Activated CD4-positive, CD25-positive, alpha-beta regulatory T cell treated with anti-CD3 and anti-CD28 coated beads, Interleukin-2, amount 50 U/mL, for 24 hours (primary cell): ENCODE measurements around the gene UPK1B.
"Not testable (repeated sequence)": the region's sequence is repeated elsewhere in the genome, so short reads cannot be mapped to it uniquely, and the experiment has no call there.

Experiments
- ATAC-seq, 2 donors: fragments of 150-1000 bp; cut with Tn5 transposase; one replicate each; pipeline ENCODE4 v1.10.0; 2021; ENCODE audit warnings: mild to moderate bottlenecking in 1 of 2, moderate library complexity in 1 of 2

The UPK1B gene

DNA sequence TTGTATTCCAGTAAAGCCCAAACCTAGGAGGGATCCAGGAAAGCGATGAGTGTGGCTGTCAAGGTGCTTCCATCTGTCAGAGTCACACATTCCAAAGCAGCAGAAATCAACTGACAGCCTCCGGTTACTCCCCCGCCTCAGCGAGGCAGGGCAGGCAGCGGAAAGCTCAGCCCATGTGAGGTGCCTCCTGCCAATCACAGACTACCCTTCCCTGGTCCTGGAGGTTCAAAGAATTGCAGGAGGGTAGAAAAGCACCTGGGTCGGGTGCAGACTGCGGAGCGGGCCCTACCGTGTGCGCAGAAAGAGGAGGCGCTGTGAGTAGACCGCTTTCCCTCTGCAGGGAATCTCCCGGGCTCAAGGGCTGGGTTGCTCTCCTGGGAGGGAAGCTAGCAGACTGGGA is at the start of gene UPK1B:
UPK1B (plus strand) TSS at position 274 of the 400 bp plus-strand sequence. CDS start 13,144 bp downstream, outside the sequence.
- no peak for ATAC-seq

- no peak for ATAC-seq
Observed at GRCh38 chr3:119125342-119125741, 48.1 kb upstream of the UPK1B start.

DNA sequence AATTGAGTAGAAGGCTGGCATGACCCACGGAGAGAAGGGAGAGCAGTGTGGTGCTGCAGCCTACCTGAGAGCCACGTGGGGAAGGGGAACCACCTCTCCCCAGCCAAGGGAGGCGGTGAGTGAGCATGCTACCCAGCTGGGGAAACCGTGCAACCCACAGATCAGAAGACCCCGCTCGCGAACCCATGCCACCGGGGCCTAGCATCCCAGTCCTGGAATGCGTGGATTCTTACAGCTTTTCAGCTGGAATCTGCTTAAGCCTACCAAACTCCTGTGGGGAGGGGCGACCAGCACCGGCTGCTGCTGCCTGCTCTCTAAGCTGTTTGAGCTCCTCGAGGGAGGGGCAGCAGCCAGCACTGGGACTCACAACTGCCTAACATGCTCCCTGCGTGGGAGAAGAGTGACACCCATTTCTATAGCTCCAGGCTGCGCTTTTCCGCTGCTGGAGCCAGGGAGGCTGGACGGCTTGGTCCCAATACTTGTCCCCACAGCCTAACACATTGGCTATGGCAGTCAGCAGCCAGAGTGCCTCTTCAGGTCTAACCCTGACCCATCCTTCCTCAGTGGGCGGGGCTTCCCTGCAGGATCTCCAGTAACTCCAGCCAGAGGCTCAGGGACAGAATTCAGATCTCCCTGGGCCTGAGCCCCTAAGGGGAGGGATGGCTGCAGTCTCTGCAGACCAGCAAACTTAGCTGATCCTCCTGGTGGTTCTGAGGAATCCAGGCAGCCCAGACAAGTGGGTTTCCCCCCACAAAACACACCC is 47.5 kb upstream of the UPK1B start:
- ATAC-seq: no peak

- not testable (repeated sequence) for ATAC-seq
Observed at GRCh38 chr3:119130291-119130690, 43.1 kb upstream of the UPK1B start.

DNA sequence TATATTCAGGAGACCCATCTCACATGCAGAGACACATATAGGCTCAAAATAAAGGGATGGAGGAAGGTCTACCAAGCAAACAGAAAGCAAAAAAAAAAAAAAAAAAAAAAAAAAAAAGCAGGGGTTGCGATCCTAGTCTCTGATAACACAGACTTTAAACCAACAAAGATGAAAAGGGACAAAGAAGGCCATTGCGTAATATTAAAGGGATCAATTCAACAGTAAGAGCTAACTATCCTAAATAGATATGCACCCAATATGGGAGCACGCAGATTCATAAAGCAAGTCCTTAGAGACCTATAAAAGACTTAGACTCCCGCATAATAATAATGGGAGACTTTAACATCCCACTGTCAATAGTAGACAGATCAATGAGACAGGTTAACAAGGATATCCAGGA is 41.1 kb upstream of the UPK1B start:
- ATAC-seq: not testable (repeated sequence)

DNA sequence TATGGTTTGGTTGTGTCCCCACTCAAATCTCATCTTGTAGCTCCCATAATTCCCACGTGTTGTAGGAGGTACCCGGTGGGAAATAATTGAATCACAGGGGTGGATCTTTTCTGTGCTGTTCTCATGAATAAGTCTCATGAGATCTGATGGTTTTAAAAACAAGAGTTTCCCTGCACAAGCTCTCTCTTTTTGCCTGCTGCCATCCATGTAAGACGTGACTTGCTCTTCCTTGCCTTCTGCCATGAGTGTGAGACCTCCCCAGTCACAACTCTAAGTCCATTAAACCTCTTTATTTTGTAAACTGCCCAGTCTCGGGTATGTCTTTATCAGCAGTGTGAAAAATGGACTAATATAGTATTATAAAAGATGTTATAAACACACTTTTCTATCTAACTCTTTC is 34.0 kb upstream of the UPK1B start:
- not testable (repeated sequence) for ATAC-seq

DNA sequence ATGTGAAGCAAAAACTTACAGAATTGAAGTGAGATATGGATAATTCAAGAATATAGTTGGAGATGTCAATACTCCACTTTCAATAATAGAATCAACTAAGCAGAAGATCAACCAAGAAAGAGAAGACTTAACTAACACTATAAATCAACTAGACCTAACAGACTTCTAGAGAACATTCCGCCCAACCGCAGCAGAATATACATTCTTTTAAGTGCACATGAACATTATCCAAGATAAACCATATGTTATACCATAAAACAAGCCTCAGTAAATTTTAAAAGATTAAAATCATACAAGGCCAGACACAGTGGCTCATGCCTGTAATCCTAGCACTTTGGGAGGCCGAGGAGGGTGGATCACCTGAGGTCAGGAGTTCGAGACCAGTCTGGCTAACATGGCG is 32.9 kb upstream of the UPK1B start:
- no peak for ATAC-seq

DNA sequence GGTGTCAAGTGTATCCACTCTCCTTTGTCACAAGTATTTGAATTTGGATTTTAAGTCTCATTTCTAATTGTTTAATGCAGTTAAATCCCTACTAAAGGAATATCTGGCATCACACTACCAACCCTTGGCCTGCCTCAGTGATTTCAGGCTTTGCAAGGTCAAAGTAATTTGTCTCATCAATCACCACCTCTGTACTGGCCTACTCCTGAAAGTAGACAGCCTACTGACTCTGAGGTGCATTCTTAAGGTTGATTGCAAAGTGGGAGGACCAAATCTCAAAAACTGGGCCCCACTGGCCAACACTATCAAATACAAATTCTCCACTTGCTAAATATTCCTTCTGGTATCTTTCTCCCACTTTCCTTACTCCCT is 28.3 kb upstream of the UPK1B start:
- no peak for ATAC-seq

DNA sequence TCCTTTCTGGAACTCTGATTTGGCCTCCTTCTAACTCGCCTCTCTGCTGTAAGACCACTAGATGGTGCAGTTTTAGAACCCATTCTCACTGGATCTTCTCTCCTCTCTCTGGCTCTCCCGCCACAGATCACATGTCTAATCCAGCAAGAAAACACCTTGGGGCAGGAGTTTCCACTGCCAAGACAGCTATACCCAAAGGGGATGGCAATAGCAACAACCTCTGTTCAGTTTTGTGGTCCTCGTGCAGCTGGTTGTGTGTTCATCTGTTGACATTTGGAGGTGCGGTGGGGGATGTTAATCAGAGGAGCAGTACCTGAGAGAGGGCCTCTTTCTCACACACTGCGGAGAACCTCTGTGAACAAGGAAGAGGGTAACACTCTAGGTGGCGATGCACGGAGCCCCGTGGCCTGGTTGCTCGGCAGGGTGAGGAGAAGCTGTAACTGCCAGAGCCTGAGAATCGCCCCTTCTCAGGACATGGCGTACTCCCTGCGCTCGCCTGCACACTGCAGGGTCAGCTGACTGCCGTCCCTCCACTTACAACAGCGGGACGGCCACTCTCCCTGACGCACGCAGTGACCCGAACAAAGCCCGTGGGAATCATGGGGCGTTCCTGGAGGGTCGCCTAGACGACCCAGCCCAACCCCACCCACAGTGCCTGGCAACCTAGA is 27.8 kb upstream of the UPK1B start, which contains the start of gene TEX55:
TEX55 (plus strand) TSS at position 666 of the 668 bp plus-strand sequence. CDS start 25 bp downstream, outside the sequence.
- ATAC-seq: no peak

DNA sequence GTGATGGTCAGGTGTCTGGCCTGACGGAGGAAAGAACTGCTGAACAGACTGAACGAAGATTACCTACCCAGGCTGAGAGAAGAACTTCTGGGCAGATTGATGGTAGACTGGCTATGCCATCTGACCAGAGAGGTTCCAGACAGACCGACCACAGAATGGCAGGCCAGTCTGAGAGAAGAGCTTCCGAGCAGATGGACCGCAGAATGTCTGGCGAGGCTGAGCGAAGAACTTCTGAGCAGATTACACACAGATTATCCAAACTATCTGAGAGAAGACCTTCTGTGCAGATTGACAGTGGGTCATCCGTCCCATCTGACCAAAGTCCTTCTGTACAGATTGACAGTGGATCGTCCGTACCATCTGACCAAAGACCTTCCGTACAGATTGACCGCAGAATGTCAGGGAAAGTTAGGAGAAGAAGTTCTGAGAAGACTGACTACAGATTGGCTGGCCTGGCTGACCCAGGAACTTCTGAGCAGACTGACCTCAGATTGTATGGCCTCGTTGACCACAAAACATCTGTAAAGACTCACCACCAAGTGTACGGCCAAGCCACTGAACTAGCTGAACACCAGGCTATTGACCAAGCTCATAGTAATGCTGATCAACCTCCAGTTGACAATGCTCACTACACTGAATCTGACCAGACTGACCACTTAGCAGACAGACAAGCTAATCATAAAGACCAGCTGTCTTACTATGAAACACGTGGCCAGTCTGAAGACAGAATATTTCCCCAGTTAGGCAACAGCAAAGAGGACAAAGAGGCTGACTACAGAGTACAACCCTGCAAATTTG is 26.6 kb upstream of the UPK1B start:
- ATAC-seq: no peak

- ATAC-seq: no peak
Observed at GRCh38 chr3:119147494-119147893, 25.9 kb upstream of the UPK1B start.

GRCh38 chr3:119148493-119149180 is 24.8 kb upstream of the UPK1B start:
- no peak for ATAC-seq

GRCh38 chr3:119149484-119149883 is 23.9 kb upstream of the UPK1B start:
- no peak for ATAC-seq

DNA sequence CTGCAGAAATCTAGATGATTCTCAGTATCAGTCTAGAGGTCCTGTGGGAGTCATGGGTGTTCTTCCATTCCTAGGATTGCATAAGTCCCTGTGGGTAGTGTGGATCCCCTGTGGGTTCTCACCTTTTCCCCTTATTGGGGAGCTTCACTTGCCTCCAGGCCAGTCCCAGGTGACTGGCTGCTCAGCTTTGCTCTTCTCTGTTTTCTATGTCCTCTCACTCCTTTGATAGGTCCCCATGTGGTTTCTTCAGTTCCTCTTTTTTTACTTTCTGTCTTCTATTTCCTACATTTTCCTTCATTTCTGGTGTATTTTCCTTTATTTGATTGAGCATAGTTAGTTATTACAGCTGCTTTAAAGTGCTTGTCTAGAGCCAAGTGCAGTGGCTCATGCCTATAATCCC is 16.5 kb upstream of the UPK1B start:
- no peak for ATAC-seq

DNA sequence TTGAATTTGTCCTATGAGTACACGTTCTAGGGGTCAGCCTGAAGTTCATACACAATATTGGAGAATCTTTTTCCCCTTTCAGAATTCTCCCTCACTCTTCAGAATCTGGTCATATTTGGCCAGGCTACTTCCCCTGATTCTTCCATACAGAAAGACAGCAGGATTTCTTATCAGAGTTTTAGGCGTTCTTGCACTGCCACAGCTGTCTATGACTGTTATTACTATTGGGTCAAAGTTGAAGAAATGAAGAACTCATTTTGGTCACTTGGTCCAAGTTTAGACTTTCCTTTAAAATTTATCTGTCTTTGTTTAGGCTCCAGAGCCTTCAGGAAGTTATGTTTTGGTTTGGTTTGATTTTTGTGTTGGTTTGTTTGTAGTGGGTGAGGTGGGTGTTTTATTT is 15.4 kb upstream of the UPK1B start:
- no peak for ATAC-seq

DNA sequence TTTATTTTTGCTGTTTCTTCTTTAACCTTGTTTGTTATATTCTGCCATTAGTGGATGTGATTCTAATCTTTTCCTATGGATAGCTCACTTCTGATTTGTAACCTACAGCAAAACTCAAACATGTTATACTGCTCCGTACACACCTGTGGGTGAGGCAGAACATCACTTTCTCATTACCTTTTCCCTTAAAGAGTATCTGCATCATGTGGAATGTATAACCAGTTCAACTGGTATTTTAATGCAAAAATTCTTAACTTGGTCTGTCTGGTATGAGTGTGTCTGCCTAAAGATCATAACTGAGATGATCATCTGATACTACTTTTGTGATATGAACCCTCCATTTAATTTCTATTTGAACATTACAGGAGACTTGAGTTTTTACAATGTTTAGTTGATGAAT is 13.0 kb upstream of the UPK1B start:
- no peak for ATAC-seq

DNA sequence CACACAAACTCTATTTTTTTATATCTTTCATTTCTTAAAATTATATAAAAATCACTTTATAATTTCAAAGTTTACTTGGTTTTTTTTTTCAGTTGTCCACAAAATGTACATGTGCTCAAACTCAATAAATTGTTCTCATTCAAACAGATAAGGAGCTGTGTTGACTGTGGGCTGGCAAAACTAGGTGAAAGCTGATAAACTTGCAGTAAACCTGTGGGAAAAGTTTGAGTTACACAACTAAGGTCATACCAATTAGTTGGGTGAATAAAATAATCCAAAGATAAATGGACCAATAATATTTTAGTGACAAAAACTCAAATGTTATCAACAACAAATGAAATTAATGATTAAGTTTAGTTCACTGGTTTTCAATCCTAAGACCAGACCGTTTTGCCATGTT is 12.6 kb upstream of the UPK1B start:
- no peak for ATAC-seq

GRCh38 chr3:119161240-119161639 is 12.2 kb upstream of the UPK1B start:
- no peak for ATAC-seq

GRCh38 chr3:119164745-119165144 is 8.7 kb upstream of the UPK1B start:
- not testable (repeated sequence) for ATAC-seq

DNA sequence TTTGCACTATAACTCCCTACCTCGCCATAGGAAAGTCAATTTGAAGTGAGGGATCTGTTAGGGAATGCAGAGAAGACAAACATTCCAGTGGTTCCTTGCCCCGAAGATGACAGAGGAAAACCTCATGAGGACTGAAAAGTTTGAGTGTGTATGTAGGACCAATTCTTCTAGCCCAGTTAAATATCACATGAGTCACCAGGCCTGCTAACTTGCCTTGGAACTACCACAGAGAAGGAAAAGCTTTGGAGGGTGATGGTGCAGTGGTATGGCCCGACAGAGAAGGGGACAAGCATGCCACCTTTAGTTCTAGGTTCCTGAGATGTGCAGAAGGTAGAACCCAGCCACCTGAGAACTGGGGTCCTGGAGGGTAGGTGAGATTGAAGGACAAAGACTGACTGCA is 2.6 kb upstream of the UPK1B start:
- no peak for ATAC-seq

- ATAC-seq: no peak
Observed at GRCh38 chr3:119175872-119176756, 2.7 kb downstream of the UPK1B start.

GRCh38 chr3:119176778-119177177 is 3.4 kb downstream of the UPK1B start:
- no peak for ATAC-seq
